Measurements from ENCODE around the gene PPP5C.
"Not testable (repeated sequence)": the region's sequence is repeated elsewhere in the genome, so short reads cannot be mapped to it uniquely, and the experiment has no call there.

Gene PPP5C

GRCh38 chr19:46366620-46367292 is 19.9 kb downstream of the PPP5C start:
- no peak for DNase-seq (ENCODE audit: low read depth)

- DNase-seq (ENCODE audit: low read depth): no peak
Measured at GRCh38 chr19:46367426-46367825, 20.5 kb downstream of the PPP5C start.

- no peak for DNase-seq (ENCODE audit: low read depth)
Measured at GRCh38 chr19:46368116-46368515, 21.2 kb downstream of the PPP5C start.

GRCh38 chr19:46369817-46370216 is 22.9 kb downstream of the PPP5C start:
- no peak for DNase-seq (ENCODE audit: low read depth)

GRCh38 chr19:46371371-46371901 is 24.5 kb downstream of the PPP5C start:
- no peak for DNase-seq (ENCODE audit: low read depth)

- DNase-seq (ENCODE audit: low read depth): no peak
Measured at GRCh38 chr19:46372901-46373490, 26.1 kb downstream of the PPP5C start.

GRCh38 chr19:46373491-46374359 is 26.8 kb downstream of the PPP5C start:
- DNase-seq (ENCODE audit: low read depth): no peak

- no peak for DNase-seq (ENCODE audit: low read depth)
Measured at GRCh38 chr19:46374536-46375475, 27.9 kb downstream of the PPP5C start.

- not testable (repeated sequence) for DNase-seq (ENCODE audit: low read depth)
Measured at GRCh38 chr19:46375476-46376067, 28.7 kb downstream of the PPP5C start.

- no peak for DNase-seq (ENCODE audit: low read depth)
Measured at GRCh38 chr19:46376241-46377153, 29.6 kb downstream of the PPP5C start.

GRCh38 chr19:46378268-46378667 is 31.4 kb downstream of the PPP5C start:
- DNase-seq (ENCODE audit: low read depth): no peak

- no peak for DNase-seq (ENCODE audit: low read depth)
Measured at GRCh38 chr19:46380690-46381089, 33.8 kb downstream of the PPP5C start.

GRCh38 chr19:46381346-46381745 is 34.5 kb downstream of the PPP5C start:
- no peak for DNase-seq (ENCODE audit: low read depth)

- no peak for DNase-seq (ENCODE audit: low read depth)
Measured at GRCh38 chr19:46381756-46382345, 35.0 kb downstream of the PPP5C start.

GRCh38 chr19:46383171-46383815 is 36.4 kb downstream of the PPP5C start:
- no peak for DNase-seq (ENCODE audit: low read depth)

GRCh38 chr19:46383846-46384245 is 37.0 kb downstream of the PPP5C start:
- DNase-seq (ENCODE audit: low read depth): no peak

GRCh38 chr19:46384396-46384795 is 37.5 kb downstream of the PPP5C start:
- no peak for DNase-seq (ENCODE audit: low read depth)

GRCh38 chr19:46385636-46386035 is 38.7 kb downstream of the PPP5C start:
- no peak for DNase-seq (ENCODE audit: low read depth)

GRCh38 chr19:46386151-46386550 is 39.3 kb downstream of the PPP5C start:
- no peak for DNase-seq (ENCODE audit: low read depth)
